ENCODE measurements around the gene IMP3.
A peak's percentile ranks its signal among the peaks of the same experiment; 100 is the strongest.
"Not testable (repeated sequence)": the region's sequence is repeated elsewhere in the genome, so short reads cannot be mapped to it uniquely, and the experiment has no call there.

Gene IMP3

GRCh38 chr15:75637245-75638009 is 2.6 kb downstream of the IMP3 start:
- TF ChIP-seq GLIS3 (CRISPR knock-in tag; IDR thresholded peaks at IDR 0.05): no peak
- TF ChIP-seq RARB (CRISPR knock-in tag; IDR thresholded peaks at IDR 0.05): no peak
- no peak for TF ChIP-seq ZNF565 (CRISPR knock-in tag; conservative IDR thresholded peaks at IDR 0.05; ENCODE audit: low read depth)
- no peak for TF ChIP-seq ZFP3 (CRISPR knock-in tag; IDR thresholded peaks at IDR 0.05)
- no peak for TF ChIP-seq CREB5 (CRISPR knock-in tag; IDR thresholded peaks at IDR 0.05; ENCODE audit: low read depth)
- TF ChIP-seq, protein P1, sequence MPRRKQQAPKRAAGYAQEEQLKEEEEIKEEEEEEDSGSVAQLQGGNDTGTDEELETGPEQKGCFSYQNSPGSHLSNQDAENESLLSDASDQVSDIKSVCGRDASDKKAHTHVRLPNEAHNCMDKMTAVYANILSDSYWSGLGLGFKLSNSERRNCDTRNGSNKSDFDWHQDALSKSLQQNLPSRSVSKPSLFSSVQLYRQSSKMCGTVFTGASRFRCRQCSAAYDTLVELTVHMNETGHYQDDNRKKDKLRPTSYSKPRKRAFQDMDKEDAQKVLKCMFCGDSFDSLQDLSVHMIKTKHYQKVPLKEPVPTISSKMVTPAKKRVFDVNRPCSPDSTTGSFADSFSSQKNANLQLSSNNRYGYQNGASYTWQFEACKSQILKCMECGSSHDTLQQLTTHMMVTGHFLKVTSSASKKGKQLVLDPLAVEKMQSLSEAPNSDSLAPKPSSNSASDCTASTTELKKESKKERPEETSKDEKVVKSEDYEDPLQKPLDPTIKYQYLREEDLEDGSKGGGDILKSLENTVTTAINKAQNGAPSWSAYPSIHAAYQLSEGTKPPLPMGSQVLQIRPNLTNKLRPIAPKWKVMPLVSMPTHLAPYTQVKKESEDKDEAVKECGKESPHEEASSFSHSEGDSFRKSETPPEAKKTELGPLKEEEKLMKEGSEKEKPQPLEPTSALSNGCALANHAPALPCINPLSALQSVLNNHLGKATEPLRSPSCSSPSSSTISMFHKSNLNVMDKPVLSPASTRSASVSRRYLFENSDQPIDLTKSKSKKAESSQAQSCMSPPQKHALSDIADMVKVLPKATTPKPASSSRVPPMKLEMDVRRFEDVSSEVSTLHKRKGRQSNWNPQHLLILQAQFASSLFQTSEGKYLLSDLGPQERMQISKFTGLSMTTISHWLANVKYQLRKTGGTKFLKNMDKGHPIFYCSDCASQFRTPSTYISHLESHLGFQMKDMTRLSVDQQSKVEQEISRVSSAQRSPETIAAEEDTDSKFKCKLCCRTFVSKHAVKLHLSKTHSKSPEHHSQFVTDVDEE (CRISPR knock-in tag; IDR thresholded peaks at IDR 0.05): no peak
- TF ChIP-seq ARNTL (CRISPR knock-in tag; IDR thresholded peaks at IDR 0.05; ENCODE audit: borderline replicate concordance, low read depth): no peak
- TF ChIP-seq BACH2 (CRISPR knock-in tag; IDR thresholded peaks at IDR 0.05; ENCODE audit: borderline replicate concordance): no peak
- no peak for TF ChIP-seq TCF4 (CRISPR knock-in tag; IDR thresholded peaks at IDR 0.05; ENCODE audit: borderline replicate concordance)
- ATAC-seq: no peak

- no peak for ATAC-seq
- TF ChIP-seq PATZ1 (CRISPR knock-in tag; IDR thresholded peaks at IDR 0.05; ENCODE audit: borderline replicate concordance): no peak
Measured at GRCh38 chr15:75636026-75636425, 4.0 kb downstream of the IMP3 start.

GRCh38 chr15:75633922-75634321 is 6.1 kb downstream of the IMP3 start:
- ATAC-seq: not testable (repeated sequence)

GRCh38 chr15:75631935-75632334 is 8.1 kb downstream of the IMP3 start:
- no peak for TF ChIP-seq BACH2 (CRISPR knock-in tag; IDR thresholded peaks at IDR 0.05; ENCODE audit: borderline replicate concordance)
- TF ChIP-seq, protein P2, sequence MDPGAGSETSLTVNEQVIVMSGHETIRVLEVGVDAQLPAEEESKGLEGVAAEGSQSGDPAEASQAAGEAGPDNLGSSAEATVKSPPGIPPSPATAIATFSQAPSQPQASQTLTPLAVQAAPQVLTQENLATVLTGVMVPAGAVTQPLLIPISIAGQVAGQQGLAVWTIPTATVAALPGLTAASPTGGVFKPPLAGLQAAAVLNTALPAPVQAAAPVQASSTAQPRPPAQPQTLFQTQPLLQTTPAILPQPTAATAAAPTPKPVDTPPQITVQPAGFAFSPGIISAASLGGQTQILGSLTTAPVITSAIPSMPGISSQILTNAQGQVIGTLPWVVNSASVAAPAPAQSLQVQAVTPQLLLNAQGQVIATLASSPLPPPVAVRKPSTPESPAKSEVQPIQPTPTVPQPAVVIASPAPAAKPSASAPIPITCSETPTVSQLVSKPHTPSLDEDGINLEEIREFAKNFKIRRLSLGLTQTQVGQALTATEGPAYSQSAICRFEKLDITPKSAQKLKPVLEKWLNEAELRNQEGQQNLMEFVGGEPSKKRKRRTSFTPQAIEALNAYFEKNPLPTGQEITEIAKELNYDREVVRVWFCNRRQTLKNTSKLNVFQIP (CRISPR knock-in tag; IDR thresholded peaks at IDR 0.05; ENCODE audit: borderline replicate concordance, low read depth): no peak
- TF ChIP-seq CSRNP3 (CRISPR knock-in tag; IDR thresholded peaks at IDR 0.05): no peak
- no peak for TF ChIP-seq ZNF565 (CRISPR knock-in tag; conservative IDR thresholded peaks at IDR 0.05; ENCODE audit: low read depth)
- TF ChIP-seq ZNF8 (CRISPR knock-in tag; IDR thresholded peaks at IDR 0.05): no peak
- no peak for ATAC-seq

DNA sequence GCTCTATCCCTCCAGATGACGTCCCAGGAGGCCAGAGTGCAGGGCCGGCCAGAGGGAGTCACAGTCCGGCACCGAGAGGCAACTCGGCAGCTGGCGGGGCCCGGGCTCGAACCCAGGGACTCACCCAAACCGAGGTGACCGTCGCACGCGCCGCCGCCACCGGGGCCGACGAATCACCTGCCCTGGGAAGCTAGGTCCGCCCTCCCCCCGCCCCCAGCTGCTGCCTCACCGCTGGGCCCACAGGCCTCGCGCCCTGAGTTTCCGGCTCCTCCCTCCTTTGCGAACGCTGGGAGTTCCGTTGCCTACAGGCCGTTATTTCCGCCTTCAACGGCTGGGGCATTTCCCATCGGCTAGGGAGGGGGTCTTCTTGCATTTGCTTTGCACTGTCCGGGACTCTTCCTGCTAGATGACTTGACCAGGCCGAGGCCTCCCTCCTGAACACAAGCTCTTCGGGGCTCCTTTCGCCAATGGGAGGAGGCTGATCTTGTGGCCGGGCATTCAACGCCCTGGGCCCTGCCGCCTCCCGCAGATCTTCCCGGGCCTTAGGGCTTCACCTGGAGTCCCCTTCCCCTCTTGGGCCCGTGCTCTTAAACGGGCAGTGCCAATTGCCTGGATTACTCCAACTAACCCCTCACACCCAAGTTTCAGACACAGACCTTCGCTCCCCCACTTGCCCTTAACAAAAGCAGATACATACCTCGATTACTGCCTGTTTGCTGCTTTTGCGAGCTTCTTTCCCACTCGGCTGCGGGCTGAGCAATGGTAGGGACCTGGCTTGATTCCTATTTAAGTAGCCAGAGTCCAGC is 14.3 kb downstream of the IMP3 start, which contains the start of gene SNUPN:
SNUPN (minus strand) TSS at position 184 of the 806 bp plus-strand sequence. CDS start 4,674 bp downstream, outside the sequence.
- TF ChIP-seq OSR1 (CRISPR knock-in tag; IDR thresholded peaks at IDR 0.05) (no peak), PATZ1 (CRISPR knock-in tag; IDR thresholded peaks at IDR 0.05; ENCODE audit: borderline replicate concordance) (peak; percentile 65; the same call in 1 of the 2 replicates)
- peak; percentile 89 for ATAC-seq

Data from SK-N-SH treated with all-trans-retinoic acid at 6 μM for 48 hours (cell line).